IMR-90 (cell line): ENCODE data around the gene NECTIN4. TPM values are rescaled to one million over a fixed set of nuclear protein-coding genes. Genes with fewer than 3 reads are reported as not detected.

ENCODE experiments used
- ATAC-seq: fragments of 200-7000 bp; cut with Tn5 transposase; 2 replicates; pipeline ENCODE4 v1.9.1; 2020; ENCODE audit warnings: low read depth, mild to moderate bottlenecking, moderate library complexity
- BruUV-seq: library from RNA; stranded (reverse); fragments of 400-500 nt; replicated peaks from 2 replicates; lab custom pipeline; 2021; lab: Mats Ljungman, UMichigan
- CTCF ChIA-PET: fragments of 300-600 bp; formaldehyde crosslinking; extraction: SDS; loops from one replicate; lab custom pipeline; 2021; ENCODE audit warnings: antibody characterized with exemption; lab: Yijun Ruan, JAX
- POLR2A ChIA-PET: fragments of 300-600 bp; sonication (Branson Sonifier 250); formaldehyde crosslinking; loops from one replicate; lab custom pipeline; 2022; ENCODE audit warnings: antibody characterized with exemption; ENCODE audit not compliant: unreplicated experiment; lab: Charles Lee
- DNase-seq: peaks from one replicate; pipeline ENCODE4 v3.0.0; 2013
- H2AFZ ChIP-seq: replicated peaks from 2 replicates; pipeline ENCODE3; 2013; ENCODE audit warnings: low read length, mild to moderate bottlenecking; ENCODE audit not compliant: poor library complexity
- H2AK5ac ChIP-seq: 2 replicates; pipeline ENCODE4 v1.6.1; 2013; ENCODE audit warnings: low read depth, low read length, inconsistent platforms
- H2AK9ac ChIP-seq: replicated peaks from 2 replicates; pipeline ENCODE3; 2013; ENCODE audit warnings: mild to moderate bottlenecking, low read depth, low read length, moderate library complexity; ENCODE audit not compliant: poor library complexity
- H2BK120ac ChIP-seq: 2 replicates; pipeline ENCODE4 v1.6.1; 2013; ENCODE audit warnings: low read depth, low read length, inconsistent platforms
- H2BK15ac ChIP-seq: 3 replicates; pipeline ENCODE4 v1.6.1; 2013; ENCODE audit warnings: low read depth, low read length, inconsistent platforms
- H2BK20ac ChIP-seq: 2 replicates; pipeline ENCODE4 v1.6.1; 2013; ENCODE audit warnings: low read depth, mild to moderate bottlenecking, inconsistent platforms, low read length, moderate library complexity
- H2BK5ac ChIP-seq: 2 replicates; pipeline ENCODE4 v1.6.1; 2013; ENCODE audit warnings: mild to moderate bottlenecking, low read depth, low read length, inconsistent platforms; ENCODE audit not compliant: poor library complexity, severe bottlenecking
- H3K14ac ChIP-seq: replicated peaks from 2 replicates; pipeline ENCODE4 v1.6.1; 2013; ENCODE audit warnings: low read depth, low read length, inconsistent platforms
- H3K18ac ChIP-seq: 2 replicates; pipeline ENCODE4 v1.6.1; 2013; ENCODE audit warnings: low read depth, low read length, control low read depth
- H3K23ac ChIP-seq: 2 replicates; pipeline ENCODE4 v1.6.1; 2013; ENCODE audit warnings: low read depth, low read length, inconsistent platforms
- H3K27ac ChIP-seq: 2 replicates; pipeline ENCODE4 v1.5.1; 2013; ENCODE audit warnings: mild to moderate bottlenecking, control low read depth, low read length; ENCODE audit not compliant: insufficient read depth
- H3K27me3 ChIP-seq: 2 replicates; pipeline ENCODE4 v1.6.1; 2013; ENCODE audit warnings: low read length; ENCODE audit not compliant: control insufficient read depth, insufficient read depth
- H3K36me3 ChIP-seq: 2 replicates; pipeline ENCODE4 v1.6.1; 2013; ENCODE audit warnings: low read length, mixed read lengths; ENCODE audit not compliant: control insufficient read depth, insufficient read depth
- H3K4ac ChIP-seq: 2 replicates; pipeline ENCODE4 v1.6.1; 2013; ENCODE audit warnings: low read depth, low read length, inconsistent platforms
- H3K4me1 ChIP-seq: 2 replicates; pipeline ENCODE4 v1.6.1; 2013; ENCODE audit warnings: low read length, mixed read lengths; ENCODE audit not compliant: control insufficient read depth, insufficient read depth
- H3K4me2 ChIP-seq: 2 replicates; pipeline ENCODE4 v1.6.1; 2013; ENCODE audit warnings: low read depth, mild to moderate bottlenecking, control low read depth, low read length, moderate library complexity
- H3K4me3 ChIP-seq: 2 replicates; pipeline ENCODE4 v1.5.1; 2013; ENCODE audit warnings: low read depth, mild to moderate bottlenecking, control low read depth, low read length, moderate library complexity; ENCODE audit not compliant: insufficient read depth
- H3K56ac ChIP-seq: 2 replicates; pipeline ENCODE4 v1.6.1; 2013; ENCODE audit warnings: low read length, inconsistent platforms; ENCODE audit not compliant: insufficient read depth; ENCODE audit errors: extremely low read depth
- H3K79me1 ChIP-seq, 2 experiments: 2 replicates each; pipeline ENCODE4 v1.6.1; 2013; ENCODE audit warnings: low read length in 2 of 2, inconsistent platforms in 1 of 2, low read depth in 1 of 2
- H3K9ac ChIP-seq: 2 replicates; pipeline ENCODE4 v1.6.1; 2013; ENCODE audit warnings: low read depth, low read length, control low read depth
- H3K9me1 ChIP-seq: 2 replicates; pipeline ENCODE4 v1.6.1; 2013; ENCODE audit warnings: low read length, inconsistent platforms; ENCODE audit not compliant: insufficient read depth
- H3K9me3 ChIP-seq: 2 replicates; pipeline ENCODE4 v1.6.1; 2013; ENCODE audit warnings: low read length; ENCODE audit not compliant: control insufficient read depth, insufficient read depth
- H4K20me1 ChIP-seq: 2 replicates; pipeline ENCODE4 v1.6.1; 2013; ENCODE audit warnings: low read length, inconsistent platforms; ENCODE audit not compliant: insufficient read depth
- H4K5ac ChIP-seq: 2 replicates; pipeline ENCODE4 v1.6.1; 2013; ENCODE audit warnings: mild to moderate bottlenecking, low read depth, low read length, control low read depth
- H4K8ac ChIP-seq, 2 experiments: 2 replicates each; pipeline ENCODE4 v1.6.1; 2013; ENCODE audit warnings: low read depth in 2 of 2, low read length in 2 of 2, control low read depth in 1 of 2, inconsistent platforms in 1 of 2
- H4K91ac ChIP-seq: 2 replicates; pipeline ENCODE4 v1.6.1; 2013; ENCODE audit warnings: low read depth, low read length, inconsistent platforms; ENCODE audit not compliant: insufficient read depth
- CEBPB ChIP-seq: IDR thresholded peaks from 2 replicates; pipeline ENCODE4 v1.6.1; 2012; ENCODE audit warnings: low read depth, low read length, improper control_type of control experiment
- FOS ChIP-seq: fragments of 150-350 bp; IDR thresholded peaks from 2 replicates; pipeline ENCODE4 v1.6.1; 2016; ENCODE audit warnings: low read depth, low read length
- MAZ ChIP-seq: IDR thresholded peaks from 2 replicates; pipeline ENCODE4 v1.6.1; 2012; ENCODE audit warnings: low read depth, mild to moderate bottlenecking, low read length, improper control_type of control experiment, moderate library complexity, borderline replicate concordance
- RCOR1 ChIP-seq: IDR thresholded peaks from 2 replicates; pipeline ENCODE4 v1.6.1; 2012; ENCODE audit warnings: mild to moderate bottlenecking, low read length, improper control_type of control experiment; ENCODE audit not compliant: insufficient replicate concordance
- WGBS, 2 experiments: methylation state at CpG; one replicate each; pipeline versions ENCODE4 v1.1.5 to v1.1.7; 2013; ENCODE audit warnings: missing lambda C conversion rate in 2 of 2; ENCODE audit not compliant: insufficient read length in 1 of 2; ENCODE audit errors: extremely low coverage in 2 of 2; 5-methylcytosine and 5-hydroxymethylcytosine counted together
- dilution Hi-C: fragments of 300-500 bp; cut with HindIII; formaldehyde crosslinking; loops from one replicate; pipeline ENCODE4 v1.14.3; 2018; ENCODE audit warnings: low sequenced_read_pairs; ENCODE audit not compliant: unreplicated experiment
- in situ Hi-C: fragments of 300-500 bp; cut with MboI; formaldehyde crosslinking; loops from 3 replicates; pipeline ENCODE4 v1.14.3; 2019; ENCODE audit warnings: low sequenced_read_pairs, inconsistent platforms, mixed read lengths
- intact Hi-C: fragments of 100-400 bp; cut with micrococcal nuclease; formaldehyde crosslinking; loops from 2 replicates; pipeline ENCODE4 v1.10.0; 2022
- polyA plus RNA-seq, 3 experiments: library from polyadenylated mRNA; depleted of rRNA; stranded (reverse); fragments of >200 nt; gene quantifications; 2 replicates each; pipeline ENCODE4 v1.2.3, GENCODE V29; 2012; ENCODE audit warnings: low replicate concordance in 1 of 3
- total RNA-seq: library from RNA; depleted of rRNA; stranded (reverse); fragments of >200 nt; gene quantifications from 2 replicates; pipeline ENCODE4 v1.2.3, GENCODE V29; 2012

The NECTIN4 gene
- total and polyA plus RNA-seq, 2 of the 4 experiments (the other 2 are of a cell fraction): 0.18 to 0.24 TPM

DNA sequence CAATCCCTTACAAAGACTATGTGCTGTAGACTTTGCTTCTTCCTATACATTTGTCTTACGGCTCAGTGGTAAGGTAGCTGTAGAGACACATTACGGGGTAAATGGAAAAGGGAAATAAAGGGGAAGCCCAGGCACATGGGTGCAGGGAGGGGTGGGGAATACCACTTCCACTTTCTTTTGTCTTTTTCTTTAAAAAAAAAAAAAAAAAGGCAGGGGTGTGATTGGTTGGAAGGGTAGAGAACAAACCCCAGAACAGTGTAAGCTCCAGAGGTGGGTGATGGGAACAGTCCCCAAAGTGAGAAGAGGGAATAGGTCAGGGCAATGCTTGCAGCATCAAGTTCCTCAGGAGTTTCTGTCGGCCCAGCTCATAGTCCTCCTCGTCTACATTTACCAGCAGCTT, 32.5 kb upstream of the NECTIN4 start:
- H3K4me1 ChIP-seq: peaks cover 15% of the 10 kb centered on the region
- no CpG with 5 or more reads among the region's 4 CpGs for WGBS, 2 experiments

More for the DNA sequence above, 32.5 kb upstream of the NECTIN4 start:
- Histone ChIP-seq H2BK15ac (no peak overlapping the region), H4K20me1 (peaks cover 30% of the 10 kb centered on the region), H4K8ac (no peak overlapping the region), H3K9ac (no peak overlapping the region), H2BK20ac (no peak overlapping the region), H4K5ac (no peak overlapping the region), H3K27me3 (no peaks in the 10 kb centered on the region), H2BK120ac (no peak overlapping the region), H3K18ac (no peak overlapping the region), H3K36me3 (peaks cover 51% of the 10 kb centered on the region), H4K91ac (no peak overlapping the region), H3K4me3 (no peak overlapping the region), H2AFZ (no peak overlapping the region), H2AK9ac (no peak overlapping the region), H2BK5ac (no peak overlapping the region), H3K9me3 (no peaks in the 10 kb centered on the region; the same call in 1 of the 2 replicates), H3K14ac (no peak overlapping the region), H3K23ac (no peak overlapping the region), H3K9me1 (peaks cover 20% of the 10 kb centered on the region), H3K4me2 (no peak overlapping the region), H3K79me1 (peaks cover 41 to 74% of the 10 kb centered on the region in 2 experiments), H3K4ac (no peak overlapping the region), H3K56ac (no peak overlapping the region), H3K27ac (no peak overlapping the region), H2AK5ac (no peak overlapping the region)
- CTCF ChIA-PET: interaction anchor here (0.6 kb wide), 1 partner anchor 50 kb away, joined by 3 read pairs; no protein-coding TSS in a partner anchor
- POLR2A ChIA-PET: no interaction called here
- intact Hi-C loops: no loop called here
- in situ Hi-C loops: no loop called here
- DNase-seq (no peak), ATAC-seq (no peak)
- dilution Hi-C loops: no loop called here
- BruUV-seq: no TSS peak
- TF ChIP-seq RCOR1 (no peak), CEBPB (no peak), FOS (no peak), MAZ (no peak)
